ENCODE results near the gene GPC3. TPM values are rescaled to one million over a fixed set of nuclear protein-coding genes. Genes with fewer than 3 reads are reported as not detected.

Gene GPC3
- total RNA-seq, 4 donors from 2014 or later, result 0.82 to 4.9 (median 1.8) TPM

GRCh38 chrX:133852837-133853356 lies 132.5 kb downstream of the GPC3 start:
- no peaks in the 10 kb centered on the region for H3K36me3 ChIP-seq
- no peak overlapping the region for H3K4me3 ChIP-seq
- WGBS, 2 donors (ENCODE audit: low coverage in 1 of 2), result 62 to 73% methylated on average over 1 to 2 of the region's 2 CpGs
- no peaks in the 10 kb centered on the region for H3K9me3 ChIP-seq
- no peaks in the 10 kb centered on the region for H3K27me3 ChIP-seq
- H3K4me1 ChIP-seq, result no peaks in the 10 kb centered on the region
- intact Hi-C loops (cut with DNase I; ENCODE audit: low total_unique reads), result no loop called here
- in situ Hi-C loops (cut with MboI; ENCODE audit: low pct_ligation_motif_present in 1 of 4, low pct_unique_long_range_greater_than_20kb in 1 of 4, low sequenced_read_pairs in 3 of 4), result no loop called here
- TF ChIP-seq EP300 (IDR thresholded peaks at IDR 0.05; ENCODE audit: low read depth), result no peak
- TF ChIP-seq POLR2A (IDR thresholded peaks at IDR 0.05), result no peak
- TF ChIP-seq CTCF (IDR thresholded peaks at IDR 0.05), result no peak
- no peak for TF ChIP-seq POLR2AphosphoS5 (IDR thresholded peaks at IDR 0.05)
- no peak for DNase-seq
- no peak overlapping the region for H3K27ac ChIP-seq

- no peaks in the 10 kb centered on the region for H3K4me1 ChIP-seq
- DNase-seq, result no peak
- intact Hi-C loops (cut with DNase I; ENCODE audit: low total_unique reads), result no loop called here
- no peaks in the 10 kb centered on the region for H3K36me3 ChIP-seq
- in situ Hi-C loops (cut with MboI; ENCODE audit: low pct_ligation_motif_present in 1 of 4, low pct_unique_long_range_greater_than_20kb in 1 of 4, low sequenced_read_pairs in 3 of 4), result no loop called here
- no peaks in the 10 kb centered on the region for H3K9me3 ChIP-seq
- TF ChIP-seq EP300 (IDR thresholded peaks at IDR 0.05; ENCODE audit: low read depth) (no peak), CTCF (IDR thresholded peaks at IDR 0.05) (no peak), POLR2A (IDR thresholded peaks at IDR 0.05) (no peak), POLR2AphosphoS5 (IDR thresholded peaks at IDR 0.05) (no peak)
- no peak overlapping the region for H3K27ac ChIP-seq
- no peaks in the 10 kb centered on the region for H3K27me3 ChIP-seq
- WGBS, 2 donors (ENCODE audit: low coverage in 1 of 2), result 41% methylated on average over 3 of the region's 3 CpGs; no CpG with 5 or more reads in 1 of the 2 donors
- H3K4me3 ChIP-seq, result no peak overlapping the region
These were observed 133.0 kb downstream of the GPC3 start for GRCh38 chrX:133852401-133852800.

DNA sequence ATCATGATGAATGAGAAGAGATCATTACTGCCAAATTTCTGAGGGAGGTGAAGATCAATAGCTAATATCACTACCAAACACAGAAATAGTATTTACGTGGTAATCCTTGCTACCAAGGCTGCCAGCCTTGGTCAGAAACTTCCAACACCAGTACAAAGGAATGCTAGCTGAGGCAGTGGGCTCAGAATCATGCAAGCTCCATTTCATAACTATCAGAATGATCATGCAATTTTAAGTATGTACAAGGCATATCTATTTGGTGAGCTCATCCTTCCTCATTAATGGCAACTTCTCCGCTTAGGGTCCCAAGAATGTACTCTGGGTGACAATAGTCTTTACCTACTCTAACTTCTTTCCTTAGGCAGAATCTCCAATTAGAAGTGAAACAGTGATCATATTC lies 135.0 kb downstream of the GPC3 start:
- in situ Hi-C loops (cut with MboI; ENCODE audit: low pct_ligation_motif_present in 1 of 4, low pct_unique_long_range_greater_than_20kb in 1 of 4, low sequenced_read_pairs in 3 of 4), result no loop called here
- H3K36me3 ChIP-seq, result no peaks in the 10 kb centered on the region
- no peaks in the 10 kb centered on the region for H3K9me3 ChIP-seq
- intact Hi-C loops (cut with DNase I; ENCODE audit: low total_unique reads), result no loop called here
- TF ChIP-seq CTCF (IDR thresholded peaks at IDR 0.05) (no peak), POLR2A (IDR thresholded peaks at IDR 0.05) (no peak), POLR2AphosphoS5 (IDR thresholded peaks at IDR 0.05) (no peak), EP300 (IDR thresholded peaks at IDR 0.05; ENCODE audit: low read depth) (no peak)
- no peaks in the 10 kb centered on the region for H3K4me1 ChIP-seq
- no peak for DNase-seq
- no peak overlapping the region for H3K4me3 ChIP-seq
- 90% methylated on average over 2 of the region's 2 CpGs; no CpG with 5 or more reads in 1 of the 2 donors for WGBS, 2 donors (ENCODE audit: low coverage in 1 of 2)
- H3K27me3 ChIP-seq, result no peaks in the 10 kb centered on the region
- no peak overlapping the region for H3K27ac ChIP-seq

DNA sequence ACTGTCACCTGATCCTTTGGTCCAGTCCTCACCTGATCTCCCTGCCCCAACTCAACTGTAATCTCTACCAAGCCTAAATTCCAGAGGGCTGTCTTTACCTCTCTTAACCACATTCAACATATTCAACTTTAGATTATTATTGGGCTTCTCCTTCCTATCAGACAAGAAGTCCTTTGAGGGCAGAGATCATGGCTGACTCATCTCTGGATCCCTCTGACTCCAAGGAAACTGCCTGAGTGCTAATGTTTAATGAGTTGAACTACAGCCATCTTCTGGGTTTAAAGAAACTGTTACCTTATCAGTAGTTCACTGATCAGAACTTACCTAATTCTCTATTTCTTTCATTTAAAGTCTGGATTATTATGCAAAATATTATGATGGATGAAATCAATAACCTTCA lies 135.7 kb downstream of the GPC3 start:
- in situ Hi-C loops (cut with MboI; ENCODE audit: low pct_ligation_motif_present in 1 of 4, low pct_unique_long_range_greater_than_20kb in 1 of 4, low sequenced_read_pairs in 3 of 4) (no loop called here), intact Hi-C loops (cut with DNase I; ENCODE audit: low total_unique reads) (no loop called here)
- H3K4me3 ChIP-seq, result no peak overlapping the region
- H3K9me3 ChIP-seq, result no peaks in the 10 kb centered on the region
- no peaks in the 10 kb centered on the region for H3K4me1 ChIP-seq
- no peaks in the 10 kb centered on the region for H3K27me3 ChIP-seq
- no peak for DNase-seq
- no peak overlapping the region for H3K27ac ChIP-seq
- no peaks in the 10 kb centered on the region for H3K36me3 ChIP-seq
- TF ChIP-seq EP300 (IDR thresholded peaks at IDR 0.05; ENCODE audit: low read depth) (no peak), POLR2A (IDR thresholded peaks at IDR 0.05) (no peak), POLR2AphosphoS5 (IDR thresholded peaks at IDR 0.05) (no peak), CTCF (IDR thresholded peaks at IDR 0.05) (no peak)
